Left cardiac atrium (tissue), 4 donors: ENCODE data around the gene TMEM74B. TPM values are rescaled to one million over a fixed set of nuclear protein-coding genes. Genes with fewer than 3 reads are reported as not detected.

Experiments used
- ATAC-seq, 2 donors: fragments of 200-7000 bp; cut with Tn5 transposase; one replicate each; pipeline ENCODE4 v1.9.1; 2020; ENCODE audit warnings: mild to moderate bottlenecking in 2 of 2, moderate library complexity in 2 of 2
- DNase-seq: peaks from one replicate; pipeline ENCODE4 v3.0.0-alpha.2; 2020
- intact Hi-C, 2 donors: fragments of 100-400 bp; cut with DNase I; formaldehyde crosslinking; loops; one replicate each; pipeline versions ENCODE4 v1.14.1 to v1.15.1; 2022 to 2023
- total RNA-seq, 2 donors: library from RNA; stranded (reverse); fragmentation: NEBNext Ultra II Directional; extraction: Animal tissue kit (Norgen Biotek cat#: 25700); gene quantifications; one replicate each; pipeline ENCODE4 v1.2.1, GENCODE V29; 2021
- donor health status: DM: no; HTN: yes; CAD: no.
- donor health status: DM: no; HTN: yes; CAD: no; lungs with severe emphysema.
- donor health status: DM: yes; HTN: yes; CAD: no.
- donor health status: Dilated cardiomyopathy.

The TMEM74B gene
- total RNA-seq, 2 donors from 2014 or later = 6.4 to 6.5 TPM

DNA sequence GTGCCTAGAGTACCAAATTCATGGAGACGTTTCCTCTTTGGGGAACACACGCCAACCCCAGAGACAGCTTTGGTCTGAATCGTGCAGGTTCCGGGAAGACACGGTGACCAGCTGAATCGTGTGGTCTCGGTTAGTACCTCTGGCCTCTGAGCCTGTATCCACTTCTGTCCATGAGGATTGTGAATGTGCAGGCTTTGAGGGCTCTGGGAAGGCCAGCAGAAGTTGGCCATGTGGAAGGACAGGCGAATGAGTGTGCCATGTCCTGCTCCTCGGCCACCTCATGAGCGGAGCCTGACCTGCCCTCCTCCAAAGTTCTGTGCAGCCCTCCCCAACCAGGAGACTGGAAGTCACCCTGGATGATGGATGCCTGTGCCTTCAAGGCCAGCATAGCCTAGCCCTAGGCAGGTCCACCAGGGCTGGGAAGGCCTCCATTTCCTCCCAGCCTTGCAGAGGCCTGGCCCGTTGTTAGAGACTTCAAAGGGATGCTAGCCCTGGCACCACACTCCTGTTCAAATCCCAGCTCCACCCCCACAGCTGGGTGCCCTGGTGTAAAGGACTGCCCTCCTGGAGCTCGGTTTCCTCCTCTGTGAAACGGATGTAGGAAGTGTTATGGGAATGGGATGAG, 1.7 kb upstream of the TMEM74B start:
- DNase-seq (no peak), ATAC-seq (no peak)
- intact Hi-C loops = no loop called here

DNA sequence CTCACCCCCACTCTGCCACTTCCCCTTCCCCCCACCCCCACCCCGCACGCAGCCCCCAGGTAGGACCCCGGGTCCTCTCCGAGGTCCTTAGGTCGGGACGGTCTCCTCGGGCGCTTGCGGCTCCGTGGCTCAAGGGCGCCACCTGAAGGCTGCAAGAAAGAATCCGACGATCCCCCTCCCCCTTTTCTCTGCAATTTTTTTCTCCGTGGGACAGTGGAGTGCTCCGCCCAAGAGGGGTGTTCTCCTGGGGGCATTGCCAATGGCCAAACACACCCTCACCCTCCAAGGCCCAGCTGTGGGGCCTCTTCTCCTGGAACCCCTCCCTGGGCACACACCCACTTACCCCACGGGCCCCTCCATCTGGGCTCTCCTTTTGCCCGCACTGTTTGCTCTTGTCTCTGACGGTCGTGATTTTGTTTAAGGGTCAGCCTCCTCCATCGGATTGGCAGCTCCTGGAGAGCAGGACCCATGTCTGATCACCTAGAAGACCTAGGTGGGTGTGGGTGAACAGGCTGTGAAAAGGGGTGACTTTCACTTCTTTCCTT, 1.1 kb upstream of the TMEM74B start:
- intact Hi-C loops = no loop called here
- peak; percentile 62 to 65 for ATAC-seq
- peak; percentile 54 for DNase-seq

DNA sequence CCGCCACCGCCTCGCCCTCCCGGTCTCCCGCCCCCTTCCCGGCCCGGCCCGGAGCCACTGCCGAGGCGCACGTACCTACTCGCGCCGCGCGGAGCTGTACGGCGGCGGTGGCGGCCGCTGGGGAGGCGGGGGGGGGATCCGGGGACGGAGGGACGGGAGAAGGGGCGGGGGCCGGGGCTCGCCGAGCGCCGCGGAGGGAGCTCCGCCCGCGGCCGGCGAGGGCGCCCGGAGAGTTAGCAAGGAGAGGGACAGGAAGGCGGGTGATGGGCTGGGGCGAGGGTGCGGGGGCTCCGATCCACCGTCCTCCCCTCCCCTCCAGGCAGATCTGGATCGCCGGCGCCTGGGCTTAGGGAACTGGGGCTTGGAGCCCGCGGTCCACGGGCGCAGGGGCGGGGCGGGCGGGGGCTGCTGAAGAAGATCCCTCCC, 548 bp upstream of the TMEM74B start:
- ATAC-seq (peak; percentile 23 to 38), DNase-seq (no peak)
- intact Hi-C loops = no loop called here

DNA sequence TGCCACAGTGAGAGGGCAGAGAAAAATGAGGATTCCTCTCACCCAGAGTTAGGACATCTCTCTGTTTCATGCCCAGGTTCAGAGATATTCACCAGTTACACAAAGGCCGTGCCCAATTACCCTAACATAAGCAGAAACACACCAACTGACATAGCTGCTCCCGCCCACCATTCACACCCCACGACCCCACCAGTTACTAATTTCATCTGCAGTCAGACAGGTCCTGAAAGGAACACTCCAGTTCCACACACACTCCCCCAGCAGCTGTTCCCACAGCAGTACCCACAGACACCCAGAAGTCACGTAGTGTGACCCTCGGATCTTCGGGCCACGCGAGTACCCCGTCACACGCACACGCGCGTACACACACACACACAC, 532 bp downstream of the TMEM74B start:
- intact Hi-C loops = no loop called here
- ATAC-seq (no peak), DNase-seq (no peak)

DNA sequence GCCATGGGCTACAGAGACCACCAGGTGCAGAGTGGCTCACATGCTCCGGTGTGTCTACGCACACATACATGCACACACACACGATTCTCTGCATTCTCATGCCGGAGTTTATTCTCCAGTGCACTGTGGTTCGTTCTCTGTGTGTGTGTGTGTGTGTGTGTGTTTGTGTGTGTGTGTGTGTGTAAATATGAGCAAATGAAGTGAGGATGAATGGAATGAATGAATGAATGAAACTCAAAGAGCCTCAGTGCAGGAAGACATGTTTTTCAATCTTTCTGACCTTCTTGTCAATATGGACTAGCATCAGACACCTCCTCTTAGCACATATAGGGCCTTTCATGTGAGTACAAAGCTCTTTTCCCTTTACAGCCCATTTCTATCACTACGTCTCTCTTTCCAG, 1.6 kb downstream of the TMEM74B start:
- ATAC-seq = no peak
- DNase-seq = no peak
- intact Hi-C loops = no loop called here

DNA sequence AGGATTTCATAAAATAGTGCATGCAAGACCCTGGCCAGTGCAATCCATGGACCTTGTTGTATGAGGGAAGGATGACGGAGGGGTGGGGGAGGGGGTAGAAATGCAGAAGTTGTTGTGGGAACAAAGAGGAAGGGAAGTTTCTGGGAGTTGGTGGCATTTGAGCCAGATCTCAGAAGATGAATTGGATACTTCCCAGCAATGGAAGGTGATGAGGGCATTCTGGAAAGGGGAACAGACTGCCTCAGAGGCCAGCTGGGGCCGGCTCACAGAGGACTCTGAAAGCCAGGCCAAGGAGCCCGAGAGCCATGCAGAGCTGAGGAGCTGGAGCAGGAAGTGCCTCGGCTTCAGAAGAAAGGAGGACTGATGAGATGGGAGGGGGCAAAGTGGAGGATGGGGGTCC, 2.7 kb downstream of the TMEM74B start:
- intact Hi-C loops = no loop called here
- no peak for DNase-seq
- peak in 1 of 2 donors; percentile 24 for ATAC-seq

DNA sequence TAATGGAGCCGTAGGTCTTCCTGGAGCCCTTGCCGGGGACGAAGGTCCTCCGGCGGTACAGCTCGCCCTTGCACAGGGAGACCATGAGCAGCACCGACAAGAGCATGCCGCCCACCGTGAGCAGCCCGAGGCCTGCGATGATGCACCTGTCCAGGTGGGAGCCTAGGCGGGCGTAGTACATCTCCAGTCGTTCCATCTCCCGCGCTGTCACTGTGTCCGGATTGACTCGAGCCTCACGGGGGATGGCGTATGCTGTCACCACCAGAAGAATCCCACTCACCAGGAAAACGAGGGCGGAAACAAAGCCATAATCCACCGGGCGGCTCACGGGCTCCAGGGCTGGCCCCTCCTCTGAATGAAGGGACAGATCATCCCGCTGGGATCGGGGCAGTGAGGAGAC, 3.8 kb downstream of the TMEM74B start:
- ATAC-seq (no peak), DNase-seq (no peak)
- intact Hi-C loops = no loop called here

DNA sequence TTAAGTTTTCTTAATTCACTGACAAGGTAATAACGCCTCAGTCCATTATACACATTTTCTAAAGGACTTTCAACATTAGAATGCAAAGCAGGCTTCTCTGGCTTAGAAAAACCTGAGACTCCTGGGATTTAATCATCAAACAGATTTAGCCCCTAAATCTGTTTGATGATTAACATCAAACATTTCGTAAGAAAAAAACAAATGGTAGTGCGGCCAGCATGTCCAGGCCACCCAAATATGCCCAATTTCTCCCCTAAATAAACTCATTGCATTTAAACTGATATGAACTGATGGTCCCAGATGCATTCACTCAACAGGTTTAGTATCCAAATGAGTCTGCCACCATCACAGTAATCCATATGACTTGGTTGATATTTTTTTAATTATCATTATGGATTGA, 6.2 kb downstream of the TMEM74B start:
- intact Hi-C loops = no loop called here
- DNase-seq (no peak), ATAC-seq (no peak)

DNA sequence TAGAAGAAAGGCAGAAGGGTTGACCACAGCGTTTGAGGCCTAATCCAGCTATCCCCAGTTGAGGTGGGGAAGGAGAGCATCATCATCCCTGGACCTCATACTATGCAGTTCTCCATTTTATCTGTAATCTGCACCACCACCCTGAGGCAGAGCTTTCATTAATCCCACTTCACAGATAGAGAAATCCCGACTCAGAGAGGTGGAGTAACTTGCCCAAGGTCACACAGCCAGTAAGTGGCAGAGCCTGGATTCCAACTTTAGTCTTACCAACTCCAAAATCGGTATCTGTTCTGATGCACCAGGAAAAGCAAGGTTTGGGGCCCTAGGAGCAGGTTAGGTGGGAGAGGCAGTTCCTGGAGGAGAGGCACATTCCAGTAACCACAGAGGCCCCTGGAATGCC, 6.7 kb downstream of the TMEM74B start:
- DNase-seq (no peak), ATAC-seq (no peak)
- intact Hi-C loops = no loop called here

DNA sequence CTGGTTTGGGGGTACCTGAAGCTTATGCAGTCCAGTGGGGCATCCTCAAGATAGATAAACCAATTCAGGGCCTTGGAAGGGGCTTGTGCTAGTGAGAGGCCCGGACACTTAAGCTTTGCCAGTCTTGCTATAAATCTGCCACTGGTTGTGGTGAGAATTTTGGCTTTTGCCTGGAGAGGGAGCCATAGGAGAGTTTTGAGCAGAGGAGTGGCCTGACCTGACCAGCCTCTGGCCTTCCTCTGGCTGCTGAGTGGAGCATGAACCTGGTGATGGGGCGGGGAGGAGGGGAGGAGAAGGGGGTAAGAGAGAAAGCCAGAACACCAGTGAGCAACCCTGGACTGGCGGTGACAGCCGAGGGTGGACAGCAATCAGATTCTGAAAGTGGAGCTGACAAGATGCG, 7.1 kb downstream of the TMEM74B start:
- no peak for DNase-seq
- intact Hi-C loops = no loop called here
- no peak for ATAC-seq

DNA sequence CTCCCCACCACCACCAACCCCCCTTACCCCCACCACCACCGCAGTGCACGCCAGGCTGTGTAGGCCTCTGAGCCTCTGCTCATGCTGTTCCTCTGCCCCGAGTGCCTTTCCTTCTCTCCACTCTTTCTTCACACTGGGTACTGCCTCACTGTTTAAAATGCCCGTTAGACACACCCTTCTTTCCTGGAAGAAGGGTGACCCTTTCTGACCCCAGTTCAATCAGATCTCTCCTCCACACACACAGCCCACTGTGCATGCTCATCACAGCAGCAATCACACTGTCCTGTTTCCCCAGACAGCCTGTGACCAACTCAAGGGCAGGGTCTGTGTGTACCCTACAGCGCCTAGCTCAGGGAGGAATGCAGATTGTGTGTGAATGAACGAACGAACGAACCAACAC, 10.0 kb downstream of the TMEM74B start:
- DNase-seq (no peak), ATAC-seq (no peak)
- intact Hi-C loops = no loop called here

DNA sequence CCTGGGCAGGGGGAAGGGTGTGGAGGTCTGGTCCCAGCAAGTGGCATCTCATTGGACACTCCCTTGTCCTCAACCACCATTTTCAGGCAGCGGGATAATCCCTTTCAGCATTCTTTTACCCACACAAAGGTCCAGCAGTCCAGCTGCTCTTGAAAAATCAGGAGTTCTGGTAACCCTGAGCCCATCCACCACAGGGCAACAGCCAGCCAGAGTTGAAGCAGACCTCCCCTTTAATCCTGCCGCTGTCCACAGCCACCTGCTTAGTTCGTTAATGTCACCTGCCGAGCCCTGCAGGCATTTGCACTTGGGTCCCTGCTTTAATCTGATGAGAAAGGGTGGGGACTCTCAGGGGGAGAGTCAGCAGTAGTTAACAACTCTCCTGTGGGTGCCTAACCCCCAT, 11.1 kb downstream of the TMEM74B start:
- DNase-seq (no peak), ATAC-seq (no peak)
- intact Hi-C loops = no loop called here

DNA sequence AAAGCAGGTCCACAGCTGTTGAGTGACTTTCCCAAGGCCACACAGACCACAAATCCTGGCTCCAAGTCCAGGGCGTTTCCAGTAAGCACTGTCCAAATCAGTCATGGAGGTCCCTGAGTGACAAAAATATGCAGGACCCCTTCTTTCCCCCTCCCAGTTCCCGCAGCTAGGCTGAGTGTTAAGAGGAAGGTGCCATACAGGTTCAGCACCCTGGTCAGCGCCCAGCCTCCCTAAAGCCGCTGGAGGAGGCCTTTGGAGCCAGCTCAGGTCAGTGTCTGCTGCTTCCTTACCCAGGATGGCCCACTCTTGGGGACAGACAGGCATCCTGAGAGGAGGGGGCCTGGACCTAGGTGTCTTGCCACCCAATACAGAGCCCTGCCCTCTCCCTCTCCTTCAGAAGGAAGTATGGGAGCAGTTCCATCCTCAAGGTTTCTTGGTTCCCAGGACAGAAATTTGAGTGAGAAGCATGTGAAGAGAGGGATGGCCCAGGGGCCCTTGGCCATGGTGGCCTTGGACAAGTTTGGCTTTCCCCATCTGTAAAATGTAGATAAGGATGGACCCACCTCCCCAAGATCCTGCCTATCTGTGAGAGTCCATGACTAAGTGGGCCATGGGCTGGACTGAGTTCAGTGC, 13.2 kb downstream of the TMEM74B start:
- ATAC-seq = no peak
- intact Hi-C loops = no loop called here
- no peak for DNase-seq

DNA sequence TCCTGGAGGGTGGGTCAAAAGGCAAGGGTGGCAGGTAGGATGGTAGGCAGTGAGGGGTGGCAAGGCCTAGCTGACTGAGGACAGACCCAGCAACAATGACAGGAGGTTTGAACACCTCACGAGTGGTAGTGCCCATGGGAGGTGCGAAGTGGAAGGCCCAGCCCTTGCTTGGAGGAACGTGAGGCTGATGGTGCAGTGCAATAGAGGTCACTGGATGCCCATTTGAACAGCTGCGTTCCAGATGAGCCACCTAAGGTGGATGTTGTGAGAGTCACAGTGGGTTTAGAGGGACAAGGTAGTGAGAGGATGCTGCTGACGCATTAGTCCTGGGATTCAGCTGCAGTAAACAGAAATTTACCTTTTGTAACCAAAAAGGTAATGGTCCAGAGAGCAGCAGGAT, 15.6 kb downstream of the TMEM74B start:
- DNase-seq (no peak), ATAC-seq (no peak)
- intact Hi-C loops = no loop called here

DNA sequence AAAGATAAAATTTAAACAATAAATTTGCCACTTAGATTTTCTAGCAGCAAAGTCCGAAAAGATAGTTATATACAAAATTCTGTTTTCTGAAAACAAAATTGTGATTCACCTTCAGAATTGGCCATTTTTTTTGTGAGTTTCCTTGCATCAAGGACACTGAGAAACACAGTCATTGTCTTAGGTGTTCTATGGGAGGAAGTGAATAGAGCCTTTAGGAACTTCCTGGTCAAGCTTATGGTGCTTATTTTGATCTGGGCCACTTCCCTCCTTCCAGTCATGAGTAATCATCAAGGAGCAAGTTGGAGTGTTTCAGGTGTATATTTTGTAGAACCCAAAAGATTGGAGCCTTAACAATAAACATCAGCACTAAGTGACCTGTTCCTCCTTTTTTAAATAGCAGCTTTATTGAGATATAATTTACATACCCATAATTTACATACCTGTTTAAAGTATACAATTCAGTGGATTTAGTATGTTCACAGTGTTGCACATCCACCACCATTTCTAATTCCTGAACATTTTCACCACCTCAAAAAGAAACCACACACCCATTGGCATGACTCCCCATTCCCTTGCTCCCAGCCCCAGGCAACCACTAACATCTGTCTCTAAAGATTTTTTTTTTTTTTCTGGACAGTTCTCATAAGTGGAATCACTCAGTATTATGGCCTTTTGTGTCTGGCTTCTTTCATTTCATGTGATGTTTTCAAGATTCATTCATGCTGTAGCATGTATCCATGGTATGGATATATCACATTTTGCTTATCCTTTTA, 17.6 kb downstream of the TMEM74B start:
- ATAC-seq = no peak
- intact Hi-C loops = no loop called here
- DNase-seq = no peak

DNA sequence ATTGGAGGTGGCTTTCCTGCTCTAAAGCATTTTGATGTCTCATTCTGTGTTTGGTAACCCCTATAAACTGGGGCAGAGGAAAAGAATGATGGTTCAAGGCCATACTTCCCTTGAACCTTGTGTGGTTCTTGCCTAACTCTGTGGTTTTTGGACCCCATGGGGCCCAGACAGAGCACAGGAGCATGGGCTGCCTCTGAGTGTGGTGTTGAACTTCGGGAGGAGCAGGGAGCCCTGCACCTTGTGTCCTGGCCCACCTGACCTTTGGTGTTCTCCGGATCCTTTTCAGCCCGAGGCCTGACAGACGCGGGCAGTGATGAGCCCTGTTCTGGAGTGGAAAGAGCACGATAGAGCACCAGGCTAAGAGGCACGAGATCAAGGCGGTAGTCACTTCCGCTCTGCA, 18.8 kb downstream of the TMEM74B start:
- DNase-seq (no peak), ATAC-seq (no peak)
- intact Hi-C loops = no loop called here

DNA sequence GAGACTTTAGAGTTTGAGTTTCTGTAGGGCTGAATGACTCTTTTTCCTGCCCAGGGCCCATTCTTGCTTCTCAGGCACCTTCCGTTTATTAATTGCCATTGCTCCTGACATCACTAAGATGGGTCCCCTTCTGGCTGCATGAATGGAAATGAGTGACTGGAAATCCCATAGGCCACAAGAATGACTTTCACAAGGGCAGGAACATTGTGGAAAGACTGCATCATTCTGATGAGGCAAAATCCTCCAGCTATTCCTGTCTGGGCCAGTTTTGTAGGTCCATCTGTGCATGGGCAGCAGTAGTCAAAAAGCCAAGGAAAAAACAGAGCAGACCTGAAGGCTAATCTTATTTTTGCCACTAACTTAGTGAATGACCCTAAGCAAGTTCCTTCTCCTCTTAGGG, 19.3 kb downstream of the TMEM74B start:
- no peak for DNase-seq
- intact Hi-C loops = no loop called here
- no peak for ATAC-seq

DNA sequence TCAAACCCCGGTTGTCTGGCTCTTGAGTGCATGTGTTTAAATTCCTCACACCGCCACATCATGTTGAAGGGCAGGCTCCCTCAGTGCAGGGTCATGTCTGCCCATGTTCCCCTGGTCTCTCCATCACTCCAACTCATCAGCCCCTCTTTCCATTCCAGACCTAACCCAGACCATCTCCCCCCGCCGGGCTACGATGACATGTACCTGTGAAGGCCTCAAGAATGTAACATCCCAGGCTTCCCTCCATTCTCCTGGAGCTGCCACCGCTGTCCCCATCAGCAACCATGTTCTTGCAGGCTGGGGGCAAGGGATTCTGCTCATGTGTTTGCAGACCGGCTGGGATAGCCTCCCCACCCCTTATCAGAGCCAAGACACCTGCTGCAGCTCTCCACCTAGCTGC, 19.9 kb downstream of the TMEM74B start:
- intact Hi-C loops = no loop called here
- DNase-seq (no peak), ATAC-seq (no peak)

DNA sequence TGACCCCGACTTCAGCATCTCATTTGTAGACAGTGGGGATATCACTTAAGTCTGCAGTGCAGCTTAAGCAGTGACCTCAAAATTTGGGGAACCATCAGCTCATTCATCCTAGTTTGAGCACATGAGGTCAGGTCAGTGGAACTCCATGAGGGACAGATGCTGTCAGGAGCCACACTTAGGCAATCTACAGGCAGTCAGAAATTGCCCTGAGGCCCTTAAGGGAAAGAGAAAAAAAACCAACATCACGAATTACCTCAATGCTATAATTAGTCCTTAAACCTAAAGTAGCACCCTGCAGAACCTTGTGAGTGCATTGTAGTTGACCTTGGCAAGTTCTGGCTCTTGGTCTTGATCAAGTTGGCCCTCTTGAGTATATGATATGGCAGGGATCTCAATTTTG, 21.1 kb downstream of the TMEM74B start:
- intact Hi-C loops = no loop called here
- no peak for ATAC-seq
- DNase-seq = no peak

DNA sequence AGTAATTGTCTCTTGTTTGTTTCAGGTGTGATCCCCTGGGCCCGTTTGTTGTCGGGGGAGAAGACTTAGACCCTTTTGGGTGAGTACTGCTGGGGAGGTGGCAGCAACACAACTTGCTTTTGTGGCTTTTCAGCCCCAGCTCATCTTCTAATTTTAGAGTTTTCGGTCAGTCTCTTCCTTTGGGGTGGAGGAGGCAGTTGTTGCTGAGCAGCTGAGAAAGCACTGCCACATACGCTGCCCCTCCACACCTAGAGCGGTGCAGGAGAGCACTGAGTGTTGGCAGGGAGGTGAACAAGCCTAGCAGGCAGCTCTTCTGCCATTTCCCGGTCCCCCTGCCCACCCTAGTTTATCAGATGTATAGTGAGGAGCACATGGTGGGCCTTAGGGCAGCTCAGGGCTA, 21.7 kb downstream of the TMEM74B start:
- DNase-seq = no peak
- ATAC-seq = no peak
- intact Hi-C loops = no loop called here

DNA sequence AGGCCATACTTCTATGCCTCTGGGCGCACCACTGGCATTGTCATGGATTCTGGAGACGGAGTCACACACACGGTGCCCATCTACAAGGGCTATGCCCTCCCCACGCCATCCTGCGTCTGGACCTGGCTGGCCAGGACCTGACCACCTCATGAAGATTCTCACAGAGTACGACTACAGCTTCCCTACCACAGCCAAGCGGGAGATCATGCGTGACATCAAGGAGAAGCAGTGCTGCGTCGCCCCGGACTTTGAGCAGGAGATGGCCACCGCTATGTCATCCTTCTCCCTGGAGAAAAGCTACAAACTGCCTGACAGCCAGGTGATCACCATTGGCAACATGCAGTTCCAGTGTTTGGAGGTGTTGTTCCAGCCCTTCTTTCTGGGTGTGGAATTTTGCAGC, 23.8 kb downstream of the TMEM74B start:
- ATAC-seq = no peak
- intact Hi-C loops = no loop called here
- DNase-seq = no peak
